Activated CD8-positive, alpha-beta T cell treated with anti-CD3 and anti-CD28 coated beads for 36 hours (primary cell): Measurements from ENCODE around the gene ARHGAP22. TPM values are rescaled to one million over a fixed set of nuclear protein-coding genes. Genes with fewer than 3 reads are reported as not detected.

Source experiments
- ATAC-seq: fragments of 200-7000 bp; cut with Tn5 transposase; one replicate; pipeline ENCODE4 v1.10.0; 2021; ENCODE audit warnings: mild to moderate bottlenecking, moderate library complexity
- CTCF ChIA-PET: fragments of 350-600 bp; sonication (Branson Sonifier 250); formaldehyde crosslinking; loops from one replicate; lab custom pipeline; 2021; ENCODE audit warnings: antibody characterized with exemption; lab: Charles Lee
- POLR2A ChIA-PET: fragments of 350-600 bp; sonication (Branson Sonifier 250); formaldehyde crosslinking; loops from one replicate; lab custom pipeline; 2021; ENCODE audit warnings: antibody characterized with exemption; lab: Charles Lee
- DNase-seq: peaks from one replicate; pipeline ENCODE4 v3.0.0-alpha.2; 2020
- H3K27ac Mint-ChIP-seq: one replicate; pipeline ENCODE4 v1.8.0; 2021; ENCODE audit warnings: mild to moderate bottlenecking, mixed read lengths
- H3K27me3 Mint-ChIP-seq: one replicate; pipeline ENCODE4 v1.8.0; 2021; ENCODE audit warnings: mixed read lengths
- H3K36me3 Mint-ChIP-seq: one replicate; pipeline ENCODE4 v1.8.0; 2021; ENCODE audit warnings: low read depth, mixed read lengths
- H3K4me1 Mint-ChIP-seq: one replicate; pipeline ENCODE4 v1.8.0; 2021; ENCODE audit warnings: low read depth, mixed read lengths
- H3K4me3 Mint-ChIP-seq: one replicate; pipeline ENCODE4 v1.8.0; 2021; ENCODE audit warnings: mild to moderate bottlenecking, moderate library complexity, mixed read lengths
- H3K9me3 Mint-ChIP-seq: one replicate; pipeline ENCODE4 v1.8.0; 2021; ENCODE audit warnings: mixed read lengths
- intact Hi-C: fragments of 100-400 bp; cut with micrococcal nuclease; formaldehyde crosslinking; loops from one replicate; pipeline ENCODE4 v1.10.0; 2022
- total RNA-seq, 2 experiments: library from RNA; stranded (reverse); gene quantifications; one replicate each; pipeline ENCODE4 v1.2.3, GENCODE V29; 2021
- TF ChIP-seq, protein P1 (sequence below): fragments of 200-600 bp; IDR thresholded peaks from one replicate; pipeline ENCODE4 v1.8.0; 2022; ENCODE audit warnings: antibody characterized with exemption, mild to moderate bottlenecking

Gene ARHGAP22
- total RNA-seq, 2 experiments from 2014 or later: not detected

- ChIA-PET POLR2A (no interaction called here), CTCF (no interaction called here)
- no peaks in the 10 kb centered on the region for H3K27me3 Mint-ChIP-seq
- no peak overlapping the region for H3K27ac Mint-ChIP-seq
- H3K4me1 Mint-ChIP-seq: no peaks in the 10 kb centered on the region
- H3K9me3 Mint-ChIP-seq: no peaks in the 10 kb centered on the region
- no peak overlapping the region for H3K4me3 Mint-ChIP-seq
- intact Hi-C loops: no loop called here
- no peaks in the 10 kb centered on the region for H3K36me3 Mint-ChIP-seq
- no peak for ATAC-seq
- TF ChIP-seq, protein P1, sequence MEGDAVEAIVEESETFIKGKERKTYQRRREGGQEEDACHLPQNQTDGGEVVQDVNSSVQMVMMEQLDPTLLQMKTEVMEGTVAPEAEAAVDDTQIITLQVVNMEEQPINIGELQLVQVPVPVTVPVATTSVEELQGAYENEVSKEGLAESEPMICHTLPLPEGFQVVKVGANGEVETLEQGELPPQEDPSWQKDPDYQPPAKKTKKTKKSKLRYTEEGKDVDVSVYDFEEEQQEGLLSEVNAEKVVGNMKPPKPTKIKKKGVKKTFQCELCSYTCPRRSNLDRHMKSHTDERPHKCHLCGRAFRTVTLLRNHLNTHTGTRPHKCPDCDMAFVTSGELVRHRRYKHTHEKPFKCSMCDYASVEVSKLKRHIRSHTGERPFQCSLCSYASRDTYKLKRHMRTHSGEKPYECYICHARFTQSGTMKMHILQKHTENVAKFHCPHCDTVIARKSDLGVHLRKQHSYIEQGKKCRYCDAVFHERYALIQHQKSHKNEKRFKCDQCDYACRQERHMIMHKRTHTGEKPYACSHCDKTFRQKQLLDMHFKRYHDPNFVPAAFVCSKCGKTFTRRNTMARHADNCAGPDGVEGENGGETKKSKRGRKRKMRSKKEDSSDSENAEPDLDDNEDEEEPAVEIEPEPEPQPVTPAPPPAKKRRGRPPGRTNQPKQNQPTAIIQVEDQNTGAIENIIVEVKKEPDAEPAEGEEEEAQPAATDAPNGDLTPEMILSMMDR: no peak
- DNase-seq: no peak
Measured at GRCh38 chr10:48449501-48450232, 155.2 kb downstream of the ARHGAP22 start.

DNA sequence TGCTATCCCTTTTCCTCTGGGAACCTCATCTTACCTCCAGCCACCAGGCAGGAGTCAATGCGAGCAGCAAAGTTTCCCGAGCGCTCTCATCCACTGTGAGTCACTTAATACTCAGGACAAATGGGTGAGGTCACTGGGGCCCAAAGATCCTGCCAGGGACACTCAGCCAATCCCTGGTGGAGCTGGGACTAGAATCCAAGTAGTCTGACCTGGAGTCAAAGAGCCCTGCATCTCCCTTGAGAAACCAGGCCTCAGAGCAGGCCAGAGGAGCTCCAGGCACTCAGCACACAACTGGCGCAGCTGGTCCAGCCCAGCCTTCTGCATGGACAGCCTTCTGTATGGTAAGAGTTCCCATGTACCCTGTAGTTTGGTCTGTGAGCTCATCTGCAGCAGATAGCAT lies 156.1 kb downstream of the ARHGAP22 start:
- no peak overlapping the region for H3K4me3 Mint-ChIP-seq
- H3K4me1 Mint-ChIP-seq: no peaks in the 10 kb centered on the region
- POLR2A ChIA-PET: no interaction called here
- intact Hi-C loops: no loop called here
- DNase-seq: no peak
- H3K9me3 Mint-ChIP-seq: no peaks in the 10 kb centered on the region
- no peak overlapping the region for H3K27ac Mint-ChIP-seq
- no peaks in the 10 kb centered on the region for H3K36me3 Mint-ChIP-seq
- TF ChIP-seq, protein P1: no peak
- no peak for ATAC-seq
- H3K27me3 Mint-ChIP-seq: no peaks in the 10 kb centered on the region
- CTCF ChIA-PET: no interaction called here

- Mint-ChIP-seq H3K27ac (no peak overlapping the region), H3K4me1 (no peaks in the 10 kb centered on the region), H3K4me3 (no peak overlapping the region), H3K27me3 (no peaks in the 10 kb centered on the region), H3K36me3 (no peaks in the 10 kb centered on the region), H3K9me3 (no peaks in the 10 kb centered on the region)
- intact Hi-C loops: no loop called here
- TF ChIP-seq, protein P1: no peak
- DNase-seq (no peak), ATAC-seq (no peak)
- ChIA-PET POLR2A (no interaction called here), CTCF (no interaction called here)
Measured at GRCh38 chr10:48447356-48448215, 157.3 kb downstream of the ARHGAP22 start.

- H3K9me3 Mint-ChIP-seq: peaks cover 2% of the 10 kb centered on the region
- no peaks in the 10 kb centered on the region for H3K27me3 Mint-ChIP-seq
- no peak overlapping the region for H3K4me3 Mint-ChIP-seq
- H3K27ac Mint-ChIP-seq: no peak overlapping the region
- H3K4me1 Mint-ChIP-seq: no peaks in the 10 kb centered on the region
- ChIA-PET POLR2A (no interaction called here), CTCF (no interaction called here)
- TF ChIP-seq, protein P1: no peak
- DNase-seq (no peak), ATAC-seq (no peak)
- H3K36me3 Mint-ChIP-seq: no peaks in the 10 kb centered on the region
- intact Hi-C loops: no loop called here
Measured at GRCh38 chr10:48446785-48447184, 158.1 kb downstream of the ARHGAP22 start.

DNA sequence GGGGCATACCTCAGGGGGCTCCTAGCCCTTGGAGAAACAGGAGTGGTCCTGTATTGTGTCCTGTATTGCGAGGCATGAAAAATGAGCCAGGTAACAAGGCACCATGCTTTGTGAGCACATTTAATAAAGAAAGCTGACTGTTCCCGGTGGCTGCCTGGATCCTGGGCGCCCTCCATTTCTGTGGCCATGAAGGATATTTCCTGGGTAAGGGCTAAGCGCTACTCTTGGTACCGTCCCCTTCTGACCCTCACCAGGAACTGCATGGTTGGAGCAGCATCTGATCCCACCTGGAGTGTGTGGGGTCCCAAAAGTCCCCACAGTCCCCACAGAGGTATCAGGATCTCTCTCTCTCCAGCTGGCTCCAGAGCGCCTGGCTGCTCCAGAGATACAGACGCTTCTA lies 158.9 kb downstream of the ARHGAP22 start:
- DNase-seq (no peak), ATAC-seq (no peak)
- TF ChIP-seq, protein P1: no peak
- intact Hi-C loops: no loop called here
- H3K27ac Mint-ChIP-seq: no peak overlapping the region
- H3K9me3 Mint-ChIP-seq: peaks cover 2% of the 10 kb centered on the region
- ChIA-PET CTCF (interaction anchor here (0.9 kb wide), 1 partner anchor 210 kb away, joined by 3 read pairs; no protein-coding TSS in a partner anchor), POLR2A (no interaction called here)
- H3K4me1 Mint-ChIP-seq: no peaks in the 10 kb centered on the region
- no peak overlapping the region for H3K4me3 Mint-ChIP-seq
- no peaks in the 10 kb centered on the region for H3K36me3 Mint-ChIP-seq
- no peaks in the 10 kb centered on the region for H3K27me3 Mint-ChIP-seq
